Panc1 (cell line): ENCODE measurements around the gene WNT3. TPM values are rescaled to one million over a fixed set of nuclear protein-coding genes. Genes with fewer than 3 reads are reported as not detected.

ENCODE experiments used
- ATAC-seq: fragments of 200-7000 bp; cut with Tn5 transposase; 2 replicates; pipeline ENCODE4 v1.9.1; 2020; ENCODE audit warnings: mild to moderate bottlenecking, moderate library complexity
- BruUV-seq: library from RNA; stranded (reverse); fragments of 400-500 nt; replicated peaks from 2 replicates; lab custom pipeline; 2021; lab: Mats Ljungman, UMichigan
- CTCF ChIA-PET: fragments of 300-600 bp; sonication (Branson Sonifier 250); formaldehyde crosslinking; loops from one replicate; lab custom pipeline; 2022; ENCODE audit warnings: antibody characterized with exemption; lab: Charles Lee
- POLR2A ChIA-PET: fragments of 300-600 bp; sonication (Branson Sonifier 250); formaldehyde crosslinking; loops from one replicate; lab custom pipeline; 2022; ENCODE audit warnings: antibody characterized with exemption; lab: Charles Lee
- DNase-seq: peaks from one replicate; pipeline ENCODE4 v3.0.0-alpha.2; 2010; ENCODE audit warnings: low read depth, low spot score
- H3K27ac ChIP-seq: 2 replicates; pipeline ENCODE4 v1.5.1; 2011; ENCODE audit warnings: mild to moderate bottlenecking, low read length, inconsistent platforms
- H3K27me3 ChIP-seq: fragments of 200-500 bp; sonication (Bioruptor generic); 2 replicates; pipeline ENCODE4 v1.6.0; 2014; ENCODE audit warnings: low read length, inconsistent platforms; ENCODE audit not compliant: control insufficient read depth, insufficient read depth
- H3K36me3 ChIP-seq: fragments of 200-500 bp; sonication (Bioruptor generic); 2 replicates; pipeline ENCODE4 v1.5.1; 2014; ENCODE audit warnings: inconsistent platforms, mild to moderate bottlenecking, low read length, moderate library complexity; ENCODE audit not compliant: control insufficient read depth, insufficient read depth
- H3K4me1 ChIP-seq: 2 replicates; pipeline ENCODE4 v1.5.1; 2011; ENCODE audit warnings: inconsistent platforms, mild to moderate bottlenecking, low read length, moderate library complexity; ENCODE audit not compliant: control insufficient read depth, insufficient read depth
- H3K4me3 ChIP-seq, 2 experiments: 2 replicates each; pipeline ENCODE4 v1.5.1; 2011 to 2012; ENCODE audit warnings: low read depth in 2 of 2, low read length in 2 of 2, mild to moderate bottlenecking in 2 of 2, inconsistent platforms in 1 of 2, moderate library complexity in 1 of 2
- H3K9me3 ChIP-seq: fragments of 200-500 bp; sonication (Bioruptor generic); 2 replicates; pipeline ENCODE4 v1.5.1; 2014; ENCODE audit warnings: low read depth, mild to moderate bottlenecking, inconsistent platforms, low read length, moderate library complexity; ENCODE audit not compliant: control insufficient read depth, insufficient read depth
- POLR2AphosphoS5 ChIP-seq: IDR thresholded peaks from 2 replicates; pipeline ENCODE4 v1.6.1; 2012; ENCODE audit warnings: mild to moderate bottlenecking, low read depth, low read length, moderate library complexity
- SIN3A ChIP-seq: IDR thresholded peaks from 2 replicates; pipeline ENCODE4 v1.6.1; 2012; ENCODE audit warnings: low read depth, mild to moderate bottlenecking, low read length, moderate library complexity, borderline replicate concordance; ENCODE audit not compliant: insufficient read depth
- TCF7L2 ChIP-seq: IDR thresholded peaks from 2 replicates; pipeline ENCODE4 v1.6.1; 2011; ENCODE audit warnings: mild to moderate bottlenecking, low read depth, low read length, inconsistent platforms
- in situ Hi-C: cut with HindIII; loops from 2 replicates; pipeline ENCODE4 v1.10.0; 2016; ENCODE audit warnings: low sequenced_read_pairs, low pct_unique_long_range_greater_than_20kb
- intact Hi-C: fragments of 100-400 bp; cut with micrococcal nuclease; formaldehyde crosslinking; loops from one replicate; pipeline ENCODE4 v1.10.0; 2022; ENCODE audit not compliant: unreplicated experiment
- total RNA-seq: library from RNA; stranded (reverse); gene quantifications from one replicate; pipeline ENCODE4 v1.2.1, GENCODE V29; 2021; ENCODE audit not compliant: unreplicated experiment
- TF ChIP-seq, protein P1 (sequence below): fragments of 450-650 bp; IDR thresholded peaks from 2 replicates; pipeline ENCODE4 v1.5.1; 2017; ENCODE audit warnings: mild to moderate bottlenecking
- TF ChIP-seq, protein P2 (sequence below), 2 experiments: IDR thresholded peaks; 2 replicates each; pipeline ENCODE4 v1.6.1; 2011 to 2012; ENCODE audit warnings: low read depth in 2 of 2, control low read depth in 1 of 2, low read length in 1 of 2, mild to moderate bottlenecking in 1 of 2, moderate library complexity in 1 of 2; ENCODE audit not compliant: insufficient read depth in 1 of 2

Gene WNT3
- total RNA-seq, 1 experiment from 2014 or later = 3.4 TPM

DNA sequence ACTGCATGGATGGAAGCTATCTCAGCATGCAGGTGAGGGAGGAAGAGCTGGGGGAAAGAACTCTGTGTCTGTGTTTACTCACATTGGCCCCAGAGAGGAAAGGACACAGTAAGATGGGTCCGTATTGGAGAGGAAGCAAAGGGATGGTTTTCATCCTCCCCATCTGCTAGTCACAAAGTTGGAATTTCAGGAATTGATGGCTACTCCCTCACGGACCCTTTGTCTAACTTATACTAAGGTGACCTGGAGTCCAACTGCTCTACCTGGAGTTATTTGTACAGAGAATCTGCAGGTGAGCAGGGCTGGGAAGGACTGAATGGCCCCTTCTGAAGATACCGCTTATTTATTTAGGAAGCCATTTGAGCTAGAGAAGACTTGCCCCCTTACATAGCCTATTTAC lies 55.1 kb downstream of the WNT3 start:
- no peaks in the 10 kb centered on the region for H3K9me3 ChIP-seq
- H3K27ac ChIP-seq = no peak overlapping the region
- peaks cover 14% of the 10 kb centered on the region for H3K4me1 ChIP-seq
- H3K27me3 ChIP-seq = no peaks in the 10 kb centered on the region
- ChIA-PET CTCF (no interaction called here), POLR2A (no interaction called here)
- intact Hi-C loops (no loop called here), in situ Hi-C loops (no loop called here)
- BruUV-seq = no TSS peak
- DNase-seq (no peak), ATAC-seq (no peak)
- TF ChIP-seq, protein P1, sequence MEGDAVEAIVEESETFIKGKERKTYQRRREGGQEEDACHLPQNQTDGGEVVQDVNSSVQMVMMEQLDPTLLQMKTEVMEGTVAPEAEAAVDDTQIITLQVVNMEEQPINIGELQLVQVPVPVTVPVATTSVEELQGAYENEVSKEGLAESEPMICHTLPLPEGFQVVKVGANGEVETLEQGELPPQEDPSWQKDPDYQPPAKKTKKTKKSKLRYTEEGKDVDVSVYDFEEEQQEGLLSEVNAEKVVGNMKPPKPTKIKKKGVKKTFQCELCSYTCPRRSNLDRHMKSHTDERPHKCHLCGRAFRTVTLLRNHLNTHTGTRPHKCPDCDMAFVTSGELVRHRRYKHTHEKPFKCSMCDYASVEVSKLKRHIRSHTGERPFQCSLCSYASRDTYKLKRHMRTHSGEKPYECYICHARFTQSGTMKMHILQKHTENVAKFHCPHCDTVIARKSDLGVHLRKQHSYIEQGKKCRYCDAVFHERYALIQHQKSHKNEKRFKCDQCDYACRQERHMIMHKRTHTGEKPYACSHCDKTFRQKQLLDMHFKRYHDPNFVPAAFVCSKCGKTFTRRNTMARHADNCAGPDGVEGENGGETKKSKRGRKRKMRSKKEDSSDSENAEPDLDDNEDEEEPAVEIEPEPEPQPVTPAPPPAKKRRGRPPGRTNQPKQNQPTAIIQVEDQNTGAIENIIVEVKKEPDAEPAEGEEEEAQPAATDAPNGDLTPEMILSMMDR = no peak
- TF ChIP-seq, protein P2, sequence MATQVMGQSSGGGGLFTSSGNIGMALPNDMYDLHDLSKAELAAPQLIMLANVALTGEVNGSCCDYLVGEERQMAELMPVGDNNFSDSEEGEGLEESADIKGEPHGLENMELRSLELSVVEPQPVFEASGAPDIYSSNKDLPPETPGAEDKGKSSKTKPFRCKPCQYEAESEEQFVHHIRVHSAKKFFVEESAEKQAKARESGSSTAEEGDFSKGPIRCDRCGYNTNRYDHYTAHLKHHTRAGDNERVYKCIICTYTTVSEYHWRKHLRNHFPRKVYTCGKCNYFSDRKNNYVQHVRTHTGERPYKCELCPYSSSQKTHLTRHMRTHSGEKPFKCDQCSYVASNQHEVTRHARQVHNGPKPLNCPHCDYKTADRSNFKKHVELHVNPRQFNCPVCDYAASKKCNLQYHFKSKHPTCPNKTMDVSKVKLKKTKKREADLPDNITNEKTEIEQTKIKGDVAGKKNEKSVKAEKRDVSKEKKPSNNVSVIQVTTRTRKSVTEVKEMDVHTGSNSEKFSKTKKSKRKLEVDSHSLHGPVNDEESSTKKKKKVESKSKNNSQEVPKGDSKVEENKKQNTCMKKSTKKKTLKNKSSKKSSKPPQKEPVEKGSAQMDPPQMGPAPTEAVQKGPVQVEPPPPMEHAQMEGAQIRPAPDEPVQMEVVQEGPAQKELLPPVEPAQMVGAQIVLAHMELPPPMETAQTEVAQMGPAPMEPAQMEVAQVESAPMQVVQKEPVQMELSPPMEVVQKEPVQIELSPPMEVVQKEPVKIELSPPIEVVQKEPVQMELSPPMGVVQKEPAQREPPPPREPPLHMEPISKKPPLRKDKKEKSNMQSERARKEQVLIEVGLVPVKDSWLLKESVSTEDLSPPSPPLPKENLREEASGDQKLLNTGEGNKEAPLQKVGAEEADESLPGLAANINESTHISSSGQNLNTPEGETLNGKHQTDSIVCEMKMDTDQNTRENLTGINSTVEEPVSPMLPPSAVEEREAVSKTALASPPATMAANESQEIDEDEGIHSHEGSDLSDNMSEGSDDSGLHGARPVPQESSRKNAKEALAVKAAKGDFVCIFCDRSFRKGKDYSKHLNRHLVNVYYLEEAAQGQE (IDR thresholded peaks at IDR 0.05; ENCODE audit: insufficient read depth in 1 of 2, low read depth in 2 of 2, low read length in 1 of 2) = no peak
- no peak for TF ChIP-seq POLR2AphosphoS5
- TF ChIP-seq SIN3A = no peak
- no peak for TF ChIP-seq TCF7L2
- H3K36me3 ChIP-seq = no peaks in the 10 kb centered on the region
- H3K4me3 ChIP-seq = no peak overlapping the region

DNA sequence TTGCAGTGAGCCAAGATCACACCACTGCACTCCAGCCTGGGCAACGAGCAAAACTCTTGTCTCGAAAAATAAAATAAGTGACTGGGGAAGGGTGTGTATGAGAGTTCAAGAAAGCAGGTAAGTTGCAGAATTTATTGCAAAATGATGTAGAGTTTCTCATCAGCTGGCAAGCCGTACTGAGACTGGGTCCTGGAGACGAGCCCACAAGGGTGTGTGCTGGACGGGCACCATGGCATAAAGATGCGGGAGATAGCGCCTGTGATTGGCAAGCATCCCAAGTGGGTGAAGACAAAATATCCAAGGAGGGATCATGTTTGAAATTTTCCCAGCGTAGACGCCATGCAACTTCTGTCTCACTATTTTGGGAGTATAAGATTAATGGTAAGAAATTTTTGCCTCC lies 59.4 kb downstream of the WNT3 start:
- ATAC-seq (peak; percentile 60), DNase-seq (no peak)
- intact Hi-C loops = no loop called here
- no peak for TF ChIP-seq TCF7L2
- TF ChIP-seq SIN3A = no peak
- no peak for TF ChIP-seq POLR2AphosphoS5
- TF ChIP-seq, protein P1 = no peak
- TF ChIP-seq, protein P2 (IDR thresholded peaks at IDR 0.05; ENCODE audit: insufficient read depth in 1 of 2, low read depth in 2 of 2, low read length in 1 of 2) = no peak
- no peak overlapping the region for H3K27ac ChIP-seq
- H3K27me3 ChIP-seq = no peaks in the 10 kb centered on the region
- ChIA-PET POLR2A (no interaction called here), CTCF (interaction anchor here (0.7 kb wide), 1 partner anchor 22 kb away, joined by 4 read pairs; no protein-coding TSS in a partner anchor)
- H3K36me3 ChIP-seq = no peaks in the 10 kb centered on the region; the same call in 1 of the 2 replicates
- H3K4me3 ChIP-seq = no peak overlapping the region
- H3K4me1 ChIP-seq = peaks cover 10% of the 10 kb centered on the region
- H3K9me3 ChIP-seq = no peaks in the 10 kb centered on the region
- no TSS peak for BruUV-seq
- in situ Hi-C loops = no loop called here
